Dermis microvascular lymphatic vessel endothelial cell (primary cell): ENCODE results near the gene TP73. TPM values are rescaled to one million over a fixed set of nuclear protein-coding genes. Genes with fewer than 3 reads are reported as not detected.
A peak's percentile ranks its signal among the peaks of the same experiment; 100 is the strongest.

Experiments
- DNase-seq, 2 donors: peaks; one replicate each; pipeline versions ENCODE4 v3.0.0 to v3.0.0-alpha.2; 2010; ENCODE audit warnings: low read depth in 2 of 2
- total RNA-seq: library from RNA; depleted of rRNA; stranded (reverse); fragments of >200 nt; gene quantifications from 2 replicates; pipeline ENCODE4 v1.2.1, GENCODE V29; 2014

Gene TP73
- total RNA-seq = under 0.01 TPM in 1 of 2 replicates, not detected in the other

- no peak for DNase-seq
Measured at GRCh38 chr1:3651930-3652547, at the start of gene TP73. Gene TP73 (plus strand): TSS chr1:3652516. CDS start chr1:3682366, 29,850 bp downstream.

- DNase-seq = no peak
Measured at GRCh38 chr1:3603156-3603555, 49.2 kb upstream of the TP73 start.

- DNase-seq = no peak
Measured at GRCh38 chr1:3603571-3604467, 48.5 kb upstream of the TP73 start.

GRCh38 chr1:3604468-3604974 lies 47.8 kb upstream of the TP73 start:
- DNase-seq = no peak

DNA sequence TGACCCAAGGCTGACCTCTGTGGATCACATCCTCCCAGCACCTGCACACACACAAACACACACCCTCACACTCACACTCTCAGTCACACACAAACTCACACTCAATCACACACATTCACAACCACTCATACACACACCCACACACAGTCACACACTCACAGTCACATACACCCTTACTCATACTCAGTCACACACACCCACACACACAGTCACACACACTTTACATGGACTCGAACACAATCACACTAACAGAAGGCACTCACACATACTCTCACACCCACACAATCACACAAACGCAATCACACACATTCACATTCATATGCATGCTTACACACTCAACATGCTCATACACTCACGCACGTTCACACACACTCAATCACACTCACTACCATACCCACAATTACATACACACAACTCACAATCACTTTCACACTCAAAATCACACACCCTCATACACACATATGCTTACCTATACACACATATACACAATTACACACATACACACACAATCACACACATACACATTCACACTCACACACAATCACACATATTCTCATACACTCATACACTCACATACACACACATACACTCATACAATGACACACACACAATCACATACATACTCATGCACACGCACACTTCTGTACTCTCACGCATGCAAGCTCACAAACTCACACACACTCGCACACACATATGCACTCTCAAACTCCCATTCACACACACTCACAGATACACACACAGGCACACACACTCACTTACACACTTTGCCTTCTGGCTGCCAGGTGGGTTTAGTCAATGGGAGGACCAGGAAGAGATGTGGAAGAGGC lies 47.1 kb upstream of the TP73 start:
- no peak for DNase-seq

GRCh38 chr1:3606779-3607702 lies 45.3 kb upstream of the TP73 start:
- no peak for DNase-seq

GRCh38 chr1:3607703-3608065 lies 44.6 kb upstream of the TP73 start:
- no peak for DNase-seq

DNA sequence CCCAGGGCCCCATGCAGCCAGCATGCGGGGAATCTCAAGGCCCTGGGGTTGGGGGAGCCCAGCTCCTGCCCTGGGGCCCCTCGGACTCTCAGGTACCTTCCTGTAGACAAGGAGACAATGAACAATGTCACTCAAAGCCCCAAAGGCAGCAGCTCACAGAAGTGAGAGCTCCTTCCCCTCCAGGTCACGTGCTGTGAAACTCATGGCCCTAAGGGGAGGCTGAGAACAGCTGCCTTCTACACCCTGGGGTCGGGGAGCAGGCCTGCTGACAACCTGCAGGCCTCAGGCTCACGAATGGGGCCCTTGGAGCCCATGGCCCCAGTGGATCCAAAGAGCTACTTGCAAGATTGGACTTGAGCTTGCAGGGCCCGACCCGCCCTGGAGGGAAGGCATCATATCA lies 44.2 kb upstream of the TP73 start:
- DNase-seq = no peak

- no peak for DNase-seq
Measured at GRCh38 chr1:3609016-3609768, 43.1 kb upstream of the TP73 start.

- no peak for DNase-seq
Measured at GRCh38 chr1:3609769-3610526, 42.4 kb upstream of the TP73 start.

DNA sequence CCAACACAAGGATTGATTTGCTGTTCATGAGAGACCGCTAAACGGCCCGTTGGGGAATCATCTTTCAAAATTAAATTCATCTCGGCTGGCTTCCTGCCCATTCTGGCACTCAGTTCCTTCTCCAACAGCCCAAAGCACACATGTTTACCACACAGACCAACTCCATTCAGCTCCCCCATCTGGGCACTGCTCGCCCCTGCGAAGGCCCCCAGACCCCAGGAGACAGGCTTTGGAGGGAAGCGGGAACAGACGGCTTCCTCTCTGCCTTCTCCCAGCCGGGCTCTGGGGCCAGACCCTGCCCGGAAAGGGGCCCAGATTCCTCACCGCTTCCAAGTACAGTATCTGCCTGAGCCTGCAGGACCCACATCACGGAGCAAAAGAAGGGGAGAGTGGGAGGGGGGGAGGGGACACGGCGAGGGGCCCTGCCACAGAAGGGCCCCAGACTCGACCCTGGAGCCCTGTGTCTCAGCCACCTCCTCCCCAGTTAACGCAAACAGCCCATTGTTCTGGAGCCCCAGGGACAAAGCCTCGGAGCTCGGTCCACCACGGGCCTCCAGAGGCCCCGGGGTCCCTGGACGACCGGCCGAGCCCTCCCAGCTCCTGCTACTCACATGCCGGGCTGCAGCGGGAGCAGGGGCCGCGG lies 41.7 kb upstream of the TP73 start:
- DNase-seq = no peak

- DNase-seq = peak; percentile 48 to 82
Measured at GRCh38 chr1:3611170-3612019, 40.9 kb upstream of the TP73 start, which contains the start of gene MEGF6. Gene MEGF6 (minus strand): TSS chr1:3611508. CDS start chr1:3611268, 240 bp downstream.

- DNase-seq = no peak
Measured at GRCh38 chr1:3612123-3612522, 40.2 kb upstream of the TP73 start.

- peak in 1 of 2 donors; percentile 35 for DNase-seq
Measured at GRCh38 chr1:3614755-3615742, 37.3 kb upstream of the TP73 start.

GRCh38 chr1:3616861-3617260 lies 35.5 kb upstream of the TP73 start:
- no peak for DNase-seq

GRCh38 chr1:3617806-3618345 lies 34.4 kb upstream of the TP73 start:
- DNase-seq = no peak
